Hepatocyte (in vitro differentiated cells): ENCODE measurements around the gene AGAP1. TPM values are rescaled to one million over a fixed set of nuclear protein-coding genes. Genes with fewer than 3 reads are reported as not detected.

Source experiments
- DNase-seq: peaks from one replicate; pipeline ENCODE4 v3.0.0-alpha.2; 2016; ENCODE audit warnings: low spot score
- H2AFZ ChIP-seq: fragments of 200-600 bp; sonication (generic); 2 replicates; pipeline ENCODE4 v1.6.0; 2016; ENCODE audit warnings: antibody characterized with exemption, mild to moderate bottlenecking
- H3K27ac ChIP-seq: fragments of 200-600 bp; sonication (generic); 2 replicates; pipeline ENCODE4 v1.5.1; 2016; ENCODE audit warnings: mild to moderate bottlenecking
- H3K27me3 ChIP-seq: fragments of 200-600 bp; sonication (generic); 2 replicates; pipeline ENCODE4 v1.6.1; 2016
- H3K36me3 ChIP-seq: fragments of 200-600 bp; sonication (generic); replicated peaks from 2 replicates; pipeline ENCODE4 v1.5.1; 2016; ENCODE audit warnings: low read depth; ENCODE audit not compliant: insufficient read depth
- H3K4me1 ChIP-seq: fragments of 200-600 bp; sonication (generic); 2 replicates; pipeline ENCODE4 v1.5.1; 2016; ENCODE audit warnings: mild to moderate bottlenecking, moderate library complexity; ENCODE audit not compliant: insufficient read depth
- H3K4me2 ChIP-seq: fragments of 200-600 bp; sonication (generic); 2 replicates; pipeline ENCODE4 v1.6.0; 2016
- H3K4me3 ChIP-seq: fragments of 200-600 bp; sonication (generic); 2 replicates; pipeline ENCODE4 v1.5.1; 2016; ENCODE audit warnings: mild to moderate bottlenecking
- H3K79me2 ChIP-seq: fragments of 200-600 bp; sonication (generic); 2 replicates; pipeline ENCODE4 v1.6.0; 2017; ENCODE audit warnings: mild to moderate bottlenecking
- H3K9me2 ChIP-seq: fragments of 200-600 bp; sonication (generic); replicated peaks from 2 replicates; pipeline ENCODE4 v1.6.0; 2017; ENCODE audit warnings: mild to moderate bottlenecking; ENCODE audit not compliant: insufficient read depth
- H3K9me3 ChIP-seq: fragments of 200-600 bp; sonication (generic); 2 replicates; pipeline ENCODE4 v1.5.1; 2016; ENCODE audit warnings: low read depth, mild to moderate bottlenecking
- H4K20me1 ChIP-seq: fragments of 200-600 bp; sonication (generic); 2 replicates; pipeline ENCODE4 v1.6.0; 2016; ENCODE audit warnings: mild to moderate bottlenecking; ENCODE audit not compliant: insufficient read depth, poor library complexity, severe bottlenecking
- CTCF ChIP-seq: fragments of 200-600 bp; sonication (generic); IDR thresholded peaks from 2 replicates; pipeline ENCODE4 v1.5.1; 2016; ENCODE audit warnings: antibody characterized with exemption, mild to moderate bottlenecking; ENCODE audit not compliant: poor library complexity
- EZH2 ChIP-seq: fragments of 200-600 bp; sonication (generic); IDR thresholded peaks from 2 replicates; pipeline ENCODE4 v1.6.1; 2016; ENCODE audit warnings: antibody characterized with exemption, mild to moderate bottlenecking, borderline replicate concordance
- EZH2phosphoT487 ChIP-seq: fragments of 200-600 bp; sonication (generic); IDR thresholded peaks from one replicate; pipeline ENCODE4 v1.6.1; 2018; ENCODE audit warnings: antibody characterized with exemption, mild to moderate bottlenecking, low read depth, moderate library complexity; ENCODE audit not compliant: unreplicated experiment, severe bottlenecking
- WGBS: methylation state at CpG from one replicate; pipeline ENCODE4 v1.1.6; 2016; ENCODE audit warnings: low lambda C conversion rate; ENCODE audit errors: missing lambda C conversion rate; 5-methylcytosine and 5-hydroxymethylcytosine counted together
- polyA plus RNA-seq: library from polyadenylated mRNA; unstranded; fragments of >200 nt; fragmentation: Nextera tagmentation; extraction: Ambion mirVana; gene quantifications from 2 replicates; pipeline ENCODE4 v1.2.1, GENCODE V29; 2016
- total RNA-seq: library from RNA; depleted of rRNA; stranded (reverse); fragments of >200 nt; gene quantifications from 2 replicates; pipeline ENCODE4 v1.2.3, GENCODE V29; 2014

AGAP1 gene
- total and polyA plus RNA-seq, 2 experiments from 2014 or later = 12.1 to 20.0 TPM

GRCh38 chr2:235765181-235765820, 271.5 kb downstream of the AGAP1 start:
- Histone ChIP-seq H3K27ac (no peak overlapping the region), H3K4me2 (no peak overlapping the region), H2AFZ (no peak overlapping the region), H3K36me3 (no peaks in the 10 kb centered on the region), H4K20me1 (no peaks in the 10 kb centered on the region), H3K4me3 (no peak overlapping the region), H3K9me2 (no peaks in the 10 kb centered on the region), H3K27me3 (no peaks in the 10 kb centered on the region), H3K4me1 (no peaks in the 10 kb centered on the region), H3K79me2 (no peaks in the 10 kb centered on the region), H3K9me3 (no peaks in the 10 kb centered on the region)
- peak; percentile 58 for DNase-seq
- 79% methylated on average over 15 of the region's 30 CpGs for WGBS
- TF ChIP-seq CTCF (no peak), EZH2phosphoT487 (no peak), EZH2 (no peak)

DNA sequence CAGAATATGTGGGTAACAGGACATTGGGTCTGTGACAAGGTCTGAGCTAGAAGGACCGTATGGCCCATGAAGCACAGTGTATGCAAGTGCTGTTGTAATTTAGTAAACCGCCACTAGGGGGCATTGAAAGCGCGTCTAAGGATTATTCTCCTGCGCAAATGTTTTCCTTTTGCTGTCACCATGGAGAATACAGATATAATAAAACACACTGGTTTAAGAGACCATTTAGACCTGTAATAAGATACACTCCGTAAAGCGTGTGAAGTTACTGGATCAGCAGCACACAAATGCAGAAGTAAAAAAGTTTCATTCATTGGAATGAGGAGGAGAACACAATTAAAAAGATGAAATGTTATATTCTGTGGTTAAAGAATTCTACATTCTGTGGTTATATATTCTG, 272.4 kb downstream of the AGAP1 start:
- Histone ChIP-seq H3K9me3 (no peaks in the 10 kb centered on the region), H3K36me3 (no peaks in the 10 kb centered on the region), H3K79me2 (no peaks in the 10 kb centered on the region), H3K27ac (no peak overlapping the region), H2AFZ (no peak overlapping the region), H3K4me1 (no peaks in the 10 kb centered on the region), H3K4me3 (no peak overlapping the region), H3K9me2 (no peaks in the 10 kb centered on the region), H4K20me1 (no peaks in the 10 kb centered on the region), H3K27me3 (no peaks in the 10 kb centered on the region), H3K4me2 (no peak overlapping the region)
- WGBS = 6% methylated on average over 7 of the region's 7 CpGs
- TF ChIP-seq EZH2phosphoT487 = no peak
- TF ChIP-seq EZH2 = no peak
- peak; percentile 89 for TF ChIP-seq CTCF
- DNase-seq = peak; percentile 92

- Histone ChIP-seq H2AFZ (no peak overlapping the region), H3K9me3 (no peaks in the 10 kb centered on the region), H3K79me2 (no peaks in the 10 kb centered on the region), H4K20me1 (no peaks in the 10 kb centered on the region), H3K4me3 (no peak overlapping the region), H3K4me1 (no peaks in the 10 kb centered on the region), H3K27ac (no peak overlapping the region), H3K4me2 (no peak overlapping the region), H3K27me3 (no peaks in the 10 kb centered on the region), H3K36me3 (no peaks in the 10 kb centered on the region), H3K9me2 (no peaks in the 10 kb centered on the region)
- 97% methylated on average over 13 of the region's 13 CpGs for WGBS
- TF ChIP-seq EZH2phosphoT487 (no peak), EZH2 (no peak), CTCF (no peak)
- no peak for DNase-seq
Observed at GRCh38 chr2:235768606-235769005, 274.8 kb downstream of the AGAP1 start.
